GM12878 (cell line): ENCODE data around the gene SMPDL3B. TPM values are rescaled to one million over a fixed set of nuclear protein-coding genes. Genes with fewer than 3 reads are reported as not detected.

Experiments used
- ATAC-seq: fragments of 200-7000 bp; cut with Tn5 transposase; 3 replicates; pipeline ENCODE4 v1.9.1; 2020; ENCODE audit warnings: mild to moderate bottlenecking, moderate library complexity
- BruUV-seq: library from RNA; stranded (reverse); fragments of 400-500 nt; replicated peaks from 2 replicates; lab custom pipeline; 2021; lab: Mats Ljungman, UMichigan
- CTCF ChIA-PET: fragments of 300-600 bp; sonication (Branson Sonifier 250); formaldehyde crosslinking; extraction: SDS; loops from one replicate; lab custom pipeline; 2021; ENCODE audit warnings: inconsistent platforms; lab: Yijun Ruan, JAX
- POLR2A ChIA-PET: fragments of 350-600 bp; formaldehyde crosslinking; extraction: SDS; loops from one replicate; lab custom pipeline; 2021; ENCODE audit warnings: inconsistent platforms; lab: Charles Lee
- RAD21 ChIA-PET: fragments of 300-600 bp; sonication (Branson Sonifier 250); formaldehyde crosslinking; loops from one replicate; lab custom pipeline; 2023; ENCODE audit warnings: antibody characterized with exemption; ENCODE audit not compliant: unreplicated experiment; lab: Charles Lee
- SMC1A ChIA-PET: fragments of 300-600 bp; sonication (Branson Sonifier 250); formaldehyde crosslinking; loops from one replicate; lab custom pipeline; 2023; ENCODE audit not compliant: unreplicated experiment, uncharacterized antibody; lab: Charles Lee
- DNase-seq: peaks from one replicate; pipeline ENCODE4 v3.0.0-alpha.2; 2011; ENCODE audit warnings: low read depth, low spot score
- FAIRE-seq: peaks from 3 replicates; lab custom pipeline; 2011; peaks lifted over from hg19 to GRCh38; lab: Jason Lieb, UNC
- H2AFZ ChIP-seq: 2 replicates; pipeline ENCODE4 v1.6.0; 2011; ENCODE audit warnings: low read depth, low read length, control low read depth; ENCODE audit not compliant: control insufficient read depth
- H3K27ac ChIP-seq: 2 replicates; pipeline ENCODE4 v1.5.1; 2011; ENCODE audit warnings: control low read depth; ENCODE audit not compliant: control insufficient read depth, insufficient read depth
- H3K27me3 ChIP-seq, 2 experiments: replicated peaks in 1 of 2; 2 replicates each; pipeline versions ENCODE4 v1.6.0 to v1.6.1; 2011; ENCODE audit warnings: low read length in 1 of 2; ENCODE audit not compliant: control insufficient read depth in 2 of 2, insufficient read depth in 2 of 2
- H3K36me3 ChIP-seq, 2 experiments: 2 replicates each; pipeline ENCODE4 v1.5.1; 2011; ENCODE audit warnings: low read length in 1 of 2; ENCODE audit not compliant: control insufficient read depth in 2 of 2, insufficient read depth in 2 of 2
- H3K4me1 ChIP-seq: 2 replicates; pipeline ENCODE4 v1.6.1; 2011; ENCODE audit warnings: mild to moderate bottlenecking, low read length, moderate library complexity, mixed read lengths; ENCODE audit not compliant: control insufficient read depth, insufficient read depth
- H3K4me2 ChIP-seq: 2 replicates; pipeline ENCODE4 v1.6.0; 2011; ENCODE audit warnings: control low read depth; ENCODE audit not compliant: control insufficient read depth, insufficient read depth
- H3K4me3 ChIP-seq: fragments of 200-600 bp; sonication (generic); 2 replicates; pipeline ENCODE4 v1.5.1; 2016
- H3K79me2 ChIP-seq: 2 replicates; pipeline ENCODE4 v1.6.0; 2011; ENCODE audit warnings: low read length; ENCODE audit not compliant: control insufficient read depth, insufficient read depth
- H3K9ac ChIP-seq: 2 replicates; pipeline ENCODE4 v1.8.0; 2011; ENCODE audit warnings: low read length, control low read depth, mixed read lengths; ENCODE audit not compliant: control insufficient read depth, insufficient read depth
- H3K9me3 ChIP-seq: replicated peaks from 3 replicates; pipeline ENCODE4 v1.5.1; 2011; ENCODE audit warnings: mild to moderate bottlenecking, low read length; ENCODE audit not compliant: control insufficient read depth, insufficient read depth
- H4K20me1 ChIP-seq: 2 replicates; pipeline ENCODE4 v1.6.0; 2011; ENCODE audit not compliant: control insufficient read depth, insufficient read depth
- CHD1 ChIP-seq: IDR thresholded peaks from 2 replicates; pipeline ENCODE4 v1.6.1; 2012; ENCODE audit warnings: low read depth, low read length, improper control_type of control experiment
- EZH2 ChIP-seq: IDR thresholded peaks from 2 replicates; pipeline ENCODE4 v1.6.1; 2012; ENCODE audit warnings: low read depth, mild to moderate bottlenecking, control low read depth, inconsistent platforms, low read length, borderline replicate concordance; ENCODE audit not compliant: control insufficient read depth
- FOXM1 ChIP-seq: IDR thresholded peaks from 2 replicates; pipeline ENCODE4 v1.6.1; 2012; ENCODE audit warnings: low read depth, mild to moderate bottlenecking, inconsistent platforms, low read length, moderate library complexity
- NFXL1 ChIP-seq: fragments of 450-650 bp; IDR thresholded peaks from 2 replicates; pipeline ENCODE4 v1.6.1; 2017; ENCODE audit warnings: antibody characterized with exemption, mild to moderate bottlenecking, borderline replicate concordance
- NFYB ChIP-seq: IDR thresholded peaks from 2 replicates; pipeline ENCODE4 v1.6.1; 2011; ENCODE audit warnings: low read depth, mild to moderate bottlenecking, low read length, improper control_type of control experiment, moderate library complexity; ENCODE audit not compliant: insufficient read depth
- PML ChIP-seq: IDR thresholded peaks from 2 replicates; pipeline ENCODE4 v1.6.1; 2012; ENCODE audit warnings: low read length, inconsistent platforms
- POLR2AphosphoS2 ChIP-seq: IDR thresholded peaks from 2 replicates; pipeline ENCODE4 v1.6.1; 2011; ENCODE audit warnings: low read depth, mild to moderate bottlenecking, low read length, improper control_type of control experiment, moderate library complexity
- SREBF1 ChIP-seq: IDR thresholded peaks from 2 replicates; pipeline ENCODE4 v1.6.1; 2012; ENCODE audit warnings: mild to moderate bottlenecking, low read length
- TAF1 ChIP-seq: IDR thresholded peaks from 2 replicates; pipeline ENCODE4 v1.6.1; 2011; ENCODE audit warnings: mild to moderate bottlenecking, low read depth, low read length, borderline replicate concordance
- YY1 ChIP-seq: IDR thresholded peaks from 2 replicates; pipeline ENCODE4 v1.6.1; 2011; ENCODE audit warnings: low read depth, mild to moderate bottlenecking, low read length
- ZNF24 ChIP-seq: fragments of 450-650 bp; IDR thresholded peaks from 2 replicates; pipeline ENCODE4 v1.6.1; 2017; ENCODE audit warnings: antibody characterized with exemption, mild to moderate bottlenecking
- WGBS: methylation state at CpG from one replicate; pipeline ENCODE4 v1.1.6; 2016; ENCODE audit warnings: low lambda C conversion rate; ENCODE audit not compliant: insufficient replicate concordance, insufficient coverage; ENCODE audit errors: missing lambda C conversion rate; 5-methylcytosine and 5-hydroxymethylcytosine counted together
- in situ Hi-C: fragments of 300-500 bp; cut with MboI; formaldehyde crosslinking; loops from 9 replicates; pipeline ENCODE4 v1.14.3; 2018; ENCODE audit warnings: mixed read lengths
- intact Hi-C: fragments of 100-400 bp; cut with micrococcal nuclease; formaldehyde crosslinking; loops from one replicate; pipeline ENCODE4 v1.14.2; 2022; ENCODE audit not compliant: unreplicated experiment
- polyA plus RNA-seq, 11 experiments: library from polyadenylated mRNA; depleted of rRNA in 4 of 11; unstranded in 6 of 11; stranded (reverse) in 5 of 11; fragments of >200 nt; fragmentation: Nextera tagmentation in 4 of 11; fragmentation: Illumina TruSeq in 1 of 11; extraction: Ambion mirVana in 4 of 11; extraction: Trizol in 1 of 11; gene quantifications; 1 replicate in 1 of 11; 2 replicates in 10 of 11; pipeline versions ENCODE4 v1.2.1 to v1.2.3, GENCODE V29; 2011 to 2016; ENCODE audit warnings: inconsistent platforms in 2 of 11, missing spikeins in 2 of 11, low read depth in 1 of 11
- total RNA-seq, 4 experiments: library from RNA; depleted of rRNA in 3 of 4; stranded (reverse); fragments of >200 nt in 3 of 4; fragmentation: Illumina TruSeq in 1 of 4; extraction: Trizol in 1 of 4; gene quantifications; 2 replicates each; pipeline versions ENCODE4 v1.2.1 to v1.2.3, GENCODE V29; 2013 to 2021
- TF ChIP-seq, protein P1 (sequence below): fragments of 450-650 bp; IDR thresholded peaks from 2 replicates; pipeline ENCODE4 v1.6.1; 2017; ENCODE audit warnings: low read depth, mild to moderate bottlenecking, moderate library complexity
- TF ChIP-seq, protein P2 (sequence below): IDR thresholded peaks from 2 replicates; pipeline ENCODE4 v1.6.1; 2011; ENCODE audit warnings: borderline replicate concordance, low read depth, mild to moderate bottlenecking, moderate library complexity, mixed read lengths, low read length; ENCODE audit not compliant: insufficient read depth; ENCODE audit errors: extremely low read length
- TF ChIP-seq, protein P3 (sequence below): fragments of 450-650 bp; formaldehyde crosslinking; IDR thresholded peaks from 2 replicates; pipeline ENCODE4 v1.4.0; 2022; ENCODE audit warnings: mild to moderate bottlenecking, moderate library complexity
- TF ChIP-seq, protein P4 (sequence below): fragments of 450-650 bp; IDR thresholded peaks from 2 replicates; pipeline ENCODE4 v1.6.1; 2017; ENCODE audit warnings: mild to moderate bottlenecking

SMPDL3B gene
- total and polyA plus RNA-seq, 10 of the 15 experiments (the other 5 are each of a cell fraction or from before 2014, with no cell fraction given): 0.56 to 2.7 (median 1.0) TPM

DNA sequence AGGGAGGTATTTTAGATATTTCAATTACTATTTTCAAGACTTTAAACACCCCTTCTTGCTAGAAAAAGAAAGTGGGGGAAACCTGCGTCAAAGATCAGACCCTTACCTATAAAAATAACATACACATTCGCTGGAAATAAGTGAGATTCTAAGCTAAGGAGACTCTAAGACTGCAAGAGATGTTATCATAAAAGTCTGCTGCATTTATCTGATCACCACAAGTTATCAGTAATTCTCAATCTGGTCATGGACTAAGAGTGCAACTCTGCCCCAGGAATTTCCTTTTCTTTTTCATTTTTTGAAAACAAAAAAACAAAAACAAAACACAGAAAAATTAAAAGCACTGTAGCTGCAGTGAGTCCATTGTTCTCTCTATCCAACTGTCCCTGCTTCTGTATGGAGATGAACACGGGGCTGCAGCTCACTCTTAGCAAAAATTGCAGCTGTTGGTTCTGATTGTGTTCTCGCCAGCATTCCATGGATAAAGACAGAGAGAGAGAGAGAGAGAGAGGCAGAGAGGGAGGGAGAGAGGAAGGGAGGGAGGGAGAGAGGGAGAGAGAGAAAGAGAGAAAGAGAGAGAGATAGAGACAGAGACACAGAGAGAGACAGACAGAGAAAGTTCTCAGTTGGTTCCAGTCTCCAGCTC is 39.1 kb downstream of the SMPDL3B start:
- intact Hi-C loops: no loop called here
- 97% methylated on average over 4 of the region's 4 CpGs for WGBS
- ChIA-PET CTCF (interaction anchor here (1.0 to 1.8 kb wide), 5 partner anchors 33 to 235 kb away, joined by 3 to 5 read pairs (median 4); partner anchors contain the start of gene STX12), SMC1A (interaction anchor here (0.8 to 1.9 kb wide), 7 partner anchors 11 to 118 kb away, joined by 3 to 7 read pairs (median 4); partner anchors contain the start of gene XKR8), POLR2A (interaction anchor here (0.6 kb wide), 2 partner anchors 16 to 192 kb away, joined by 3 read pairs; no protein-coding TSS in a partner anchor), RAD21 (interaction anchor here (0.8 to 2.1 kb wide), 5 partner anchors 14 to 248 kb away, joined by 3 to 9 read pairs (median 3); partner anchors contain the start of genes FAM76A, SMPDL3B and XKR8)
- no peak for DNase-seq
- Histone ChIP-seq H3K4me3 (no peak overlapping the region), H3K27me3 (no peaks in the 10 kb centered on the region), H3K79me2 (no peaks in the 10 kb centered on the region), H3K27ac (no peak overlapping the region), H3K9ac (no peak overlapping the region), H3K36me3 (peaks cover 4 to 9% of the 10 kb centered on the region in 2 experiments; a peak in 3 of 4 replicates), H2AFZ (no peak overlapping the region), H3K4me1 (no peaks in the 10 kb centered on the region), H3K4me2 (no peak overlapping the region), H3K9me3 (no peaks in the 10 kb centered on the region), H4K20me1 (no peaks in the 10 kb centered on the region)
- no TSS peak for BruUV-seq
- no peak for ATAC-seq
- in situ Hi-C loops: no loop called here
- no peak for FAIRE-seq
- TF ChIP-seq POLR2AphosphoS2: no peak
- TF ChIP-seq EZH2: no peak
- TF ChIP-seq SREBF1: no peak
- TF ChIP-seq, protein P1, sequence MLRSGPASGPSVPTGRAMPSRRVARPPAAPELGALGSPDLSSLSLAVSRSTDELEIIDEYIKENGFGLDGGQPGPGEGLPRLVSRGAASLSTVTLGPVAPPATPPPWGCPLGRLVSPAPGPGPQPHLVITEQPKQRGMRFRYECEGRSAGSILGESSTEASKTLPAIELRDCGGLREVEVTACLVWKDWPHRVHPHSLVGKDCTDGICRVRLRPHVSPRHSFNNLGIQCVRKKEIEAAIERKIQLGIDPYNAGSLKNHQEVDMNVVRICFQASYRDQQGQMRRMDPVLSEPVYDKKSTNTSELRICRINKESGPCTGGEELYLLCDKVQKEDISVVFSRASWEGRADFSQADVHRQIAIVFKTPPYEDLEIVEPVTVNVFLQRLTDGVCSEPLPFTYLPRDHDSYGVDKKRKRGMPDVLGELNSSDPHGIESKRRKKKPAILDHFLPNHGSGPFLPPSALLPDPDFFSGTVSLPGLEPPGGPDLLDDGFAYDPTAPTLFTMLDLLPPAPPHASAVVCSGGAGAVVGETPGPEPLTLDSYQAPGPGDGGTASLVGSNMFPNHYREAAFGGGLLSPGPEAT: no peak
- TF ChIP-seq, protein P2, sequence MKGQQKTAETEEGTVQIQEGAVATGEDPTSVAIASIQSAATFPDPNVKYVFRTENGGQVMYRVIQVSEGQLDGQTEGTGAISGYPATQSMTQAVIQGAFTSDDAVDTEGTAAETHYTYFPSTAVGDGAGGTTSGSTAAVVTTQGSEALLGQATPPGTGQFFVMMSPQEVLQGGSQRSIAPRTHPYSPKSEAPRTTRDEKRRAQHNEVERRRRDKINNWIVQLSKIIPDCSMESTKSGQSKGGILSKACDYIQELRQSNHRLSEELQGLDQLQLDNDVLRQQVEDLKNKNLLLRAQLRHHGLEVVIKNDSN: no peak
- TF ChIP-seq, protein P3, sequence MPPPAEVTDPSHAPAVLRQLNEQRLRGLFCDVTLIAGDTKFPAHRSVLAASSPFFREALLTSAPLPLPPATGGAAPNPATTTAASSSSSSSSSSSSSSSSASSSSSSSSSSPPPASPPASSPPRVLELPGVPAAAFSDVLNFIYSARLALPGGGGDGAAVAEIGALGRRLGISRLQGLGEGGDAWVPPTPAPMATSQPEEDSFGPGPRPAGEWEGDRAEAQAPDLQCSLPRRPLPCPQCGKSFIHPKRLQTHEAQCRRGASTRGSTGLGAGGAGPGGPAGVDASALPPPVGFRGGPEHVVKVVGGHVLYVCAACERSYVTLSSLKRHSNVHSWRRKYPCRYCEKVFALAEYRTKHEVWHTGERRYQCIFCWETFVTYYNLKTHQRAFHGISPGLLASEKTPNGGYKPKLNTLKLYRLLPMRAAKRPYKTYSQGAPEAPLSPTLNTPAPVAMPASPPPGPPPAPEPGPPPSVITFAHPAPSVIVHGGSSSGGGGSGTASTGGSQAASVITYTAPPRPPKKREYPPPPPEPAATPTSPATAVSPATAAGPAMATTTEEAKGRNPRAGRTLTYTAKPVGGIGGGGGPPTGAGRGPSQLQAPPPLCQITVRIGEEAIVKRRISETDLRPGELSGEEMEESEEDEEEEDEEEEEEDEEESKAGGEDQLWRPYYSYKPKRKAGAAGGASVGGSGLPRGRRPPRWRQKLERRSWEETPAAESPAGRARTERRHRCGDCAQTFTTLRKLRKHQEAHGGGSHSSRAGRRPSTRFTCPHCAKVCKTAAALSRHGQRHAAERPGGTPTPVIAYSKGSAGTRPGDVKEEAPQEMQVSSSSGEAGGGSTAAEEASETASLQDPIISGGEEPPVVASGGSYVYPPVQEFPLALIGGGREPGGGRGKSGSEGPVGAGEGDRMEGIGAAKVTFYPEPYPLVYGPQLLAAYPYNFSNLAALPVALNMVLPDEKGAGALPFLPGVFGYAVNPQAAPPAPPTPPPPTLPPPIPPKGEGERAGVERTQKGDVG (CRISPR knock-in tag): no peak
- no peak for TF ChIP-seq CHD1
- no peak for TF ChIP-seq TAF1
- TF ChIP-seq YY1: no peak
- no peak for TF ChIP-seq NFYB
- TF ChIP-seq, protein P4, sequence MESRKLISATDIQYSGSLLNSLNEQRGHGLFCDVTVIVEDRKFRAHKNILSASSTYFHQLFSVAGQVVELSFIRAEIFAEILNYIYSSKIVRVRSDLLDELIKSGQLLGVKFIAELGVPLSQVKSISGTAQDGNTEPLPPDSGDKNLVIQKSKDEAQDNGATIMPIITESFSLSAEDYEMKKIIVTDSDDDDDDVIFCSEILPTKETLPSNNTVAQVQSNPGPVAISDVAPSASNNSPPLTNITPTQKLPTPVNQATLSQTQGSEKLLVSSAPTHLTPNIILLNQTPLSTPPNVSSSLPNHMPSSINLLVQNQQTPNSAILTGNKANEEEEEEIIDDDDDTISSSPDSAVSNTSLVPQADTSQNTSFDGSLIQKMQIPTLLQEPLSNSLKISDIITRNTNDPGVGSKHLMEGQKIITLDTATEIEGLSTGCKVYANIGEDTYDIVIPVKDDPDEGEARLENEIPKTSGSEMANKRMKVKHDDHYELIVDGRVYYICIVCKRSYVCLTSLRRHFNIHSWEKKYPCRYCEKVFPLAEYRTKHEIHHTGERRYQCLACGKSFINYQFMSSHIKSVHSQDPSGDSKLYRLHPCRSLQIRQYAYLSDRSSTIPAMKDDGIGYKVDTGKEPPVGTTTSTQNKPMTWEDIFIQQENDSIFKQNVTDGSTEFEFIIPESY: no peak
- TF ChIP-seq PML: no peak
- no peak for TF ChIP-seq FOXM1
- no peak for TF ChIP-seq ZNF24
- no peak for TF ChIP-seq NFXL1
